GM19397 (cell line): Measurements from ENCODE around the gene IL23A.

ENCODE experiments used
- ATAC-seq: cut with Tn5 transposase; IDR thresholded peaks from one replicate; pipeline ENCODE4 v1.9.1; 2021; ENCODE audit warnings: mild to moderate bottlenecking, moderate library complexity; ENCODE audit not compliant: unreplicated experiment

The IL23A gene

DNA sequence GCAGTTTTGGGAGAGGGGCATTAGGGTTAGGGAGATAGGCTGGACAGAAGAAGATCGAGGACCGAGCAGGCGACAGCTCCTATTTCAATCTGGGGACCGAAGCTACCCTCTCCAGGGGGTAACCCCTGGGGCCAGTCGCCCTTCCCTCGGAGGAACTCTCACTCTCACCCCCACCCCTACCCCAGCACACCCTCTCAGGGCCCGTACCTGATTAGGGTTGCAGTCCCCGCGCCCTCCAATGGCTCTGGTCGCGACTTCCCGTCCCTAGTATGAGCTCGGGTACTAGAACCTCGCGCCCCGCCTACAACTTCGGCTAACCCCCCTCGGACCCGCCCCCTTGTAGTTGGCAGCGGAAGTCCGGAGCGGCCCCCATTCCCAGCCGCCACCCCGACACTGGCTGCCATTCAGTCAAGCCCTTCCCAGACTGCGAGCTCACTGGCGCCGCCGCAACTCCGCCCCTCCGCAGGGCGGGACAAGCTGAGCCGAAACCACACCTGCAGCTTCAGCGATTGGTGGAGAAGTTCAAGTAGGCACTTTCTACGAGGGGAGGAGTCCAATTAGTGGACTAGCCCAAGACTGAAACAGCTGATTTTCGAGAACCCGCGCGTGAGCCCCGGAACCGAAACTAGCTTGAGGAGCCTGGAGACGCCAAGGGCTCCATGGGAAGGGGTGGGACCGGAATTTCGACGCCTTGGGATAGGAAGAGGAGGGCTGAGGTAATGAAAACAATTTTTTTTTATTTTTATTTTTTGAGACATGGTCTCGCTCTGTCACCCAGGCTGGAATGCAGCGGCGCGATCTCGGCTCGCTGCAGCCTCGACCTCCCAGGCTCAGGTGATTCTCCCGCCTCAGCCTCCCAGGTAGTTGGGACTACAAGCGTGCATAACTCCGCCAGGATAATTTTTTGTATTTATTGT lies 21.4 kb downstream of the IL23A start, which contains the start of gene STAT2:
TSS of gene STAT2 (minus strand) at position 257 of the 917 bp plus-strand sequence. CDS start 3,536 bp downstream, outside the sequence.
- ATAC-seq, result peak; percentile 96

DNA sequence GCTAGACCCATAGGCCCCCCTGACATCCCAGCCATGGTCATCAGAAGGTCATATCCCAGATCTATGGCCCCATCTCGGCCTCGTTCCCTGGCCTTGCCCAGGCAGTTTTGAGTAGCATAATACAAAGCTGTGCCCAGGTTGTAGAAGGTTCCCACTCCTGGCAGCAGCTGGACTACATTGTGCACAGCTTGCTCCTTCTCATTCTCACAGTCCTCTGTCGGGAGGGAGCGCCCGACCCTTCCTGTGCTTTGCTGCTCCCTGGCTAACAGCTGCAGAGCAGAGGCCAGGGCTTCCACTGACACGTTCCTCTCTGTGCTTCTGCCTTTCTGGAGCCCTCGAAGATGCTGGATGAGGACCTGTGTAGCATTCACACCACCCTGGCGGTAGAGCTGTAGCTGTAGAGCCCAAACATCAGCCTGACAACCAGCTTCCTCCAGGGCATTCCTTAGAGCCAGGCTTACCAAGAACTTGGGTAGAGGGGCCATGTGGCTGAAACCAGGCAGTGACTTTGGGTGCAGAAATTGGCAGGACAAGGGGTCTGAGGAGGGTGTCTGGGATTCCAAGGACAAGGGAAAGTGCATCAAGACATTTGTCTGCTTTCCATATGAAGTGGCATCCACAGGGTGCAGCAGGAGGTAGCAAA lies 22.9 kb downstream of the IL23A start:
- ATAC-seq, result no peak

DNA sequence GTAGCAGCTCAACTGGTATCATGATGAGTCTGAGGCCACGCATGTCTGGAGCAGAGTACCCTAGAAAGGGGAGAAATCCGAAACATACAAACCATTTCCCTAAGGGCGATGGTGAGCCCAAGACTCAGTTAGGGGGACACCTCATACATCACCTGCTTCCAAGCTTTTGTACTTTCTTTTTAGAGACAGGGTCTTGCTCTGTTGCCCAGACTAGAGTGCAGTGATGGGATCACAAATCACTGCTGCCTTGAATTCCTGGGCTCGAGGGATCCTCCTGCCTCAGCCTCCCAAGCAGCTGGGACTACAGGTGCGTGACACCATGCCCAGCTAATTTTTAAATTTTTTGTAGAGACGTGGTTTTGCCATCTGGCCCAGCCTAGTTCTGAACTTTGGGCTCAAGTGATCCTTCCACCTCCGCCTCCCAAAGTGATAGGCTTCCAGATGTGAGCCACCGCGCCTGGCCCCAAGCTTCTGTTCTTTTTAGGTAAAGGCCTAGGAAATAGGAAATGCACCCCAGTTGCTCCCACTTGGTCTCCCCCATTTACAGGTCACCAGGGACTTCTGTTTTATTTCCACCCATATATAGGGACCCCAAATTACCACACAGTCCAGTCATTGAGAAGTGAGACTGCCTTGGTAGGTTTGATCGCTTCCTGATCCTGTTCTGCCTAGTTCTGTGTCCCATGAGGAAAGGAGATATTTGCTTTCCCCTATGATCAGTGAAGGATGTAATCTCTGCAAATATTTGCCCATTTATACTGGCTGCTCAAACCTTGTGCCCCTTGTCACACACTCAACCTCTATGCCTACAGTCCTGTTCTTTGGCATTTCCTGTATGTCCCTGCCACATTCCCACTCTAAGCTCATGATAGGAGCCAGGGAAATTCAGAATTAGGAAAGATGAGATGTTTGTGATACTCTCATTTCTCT lies 23.7 kb downstream of the IL23A start, which contains the start of gene APOF:
TSS of gene APOF (minus strand) at position 728 of the 930 bp plus-strand sequence. CDS start at position 616, 112 bp downstream.
- ATAC-seq, result no peak

DNA sequence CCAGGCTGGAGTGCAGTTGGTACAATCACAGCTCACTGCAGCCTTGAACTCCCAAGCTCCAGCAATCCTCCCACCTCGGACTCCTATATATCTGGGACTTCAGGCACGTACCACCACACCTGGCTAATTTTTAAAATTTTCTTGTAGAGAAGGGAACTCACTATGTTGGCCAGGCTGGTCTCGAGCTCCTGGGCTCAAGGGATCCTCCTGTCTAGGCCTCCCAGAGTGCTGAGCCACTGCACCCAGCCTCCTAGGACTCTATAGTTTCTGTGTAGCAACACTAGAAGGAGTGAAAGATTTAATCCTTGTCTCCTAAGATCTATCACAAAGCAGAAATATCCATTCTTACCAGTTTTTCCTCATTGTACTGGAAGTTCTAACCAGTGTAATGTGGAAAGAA lies 28.3 kb downstream of the IL23A start:
- no peak for ATAC-seq

DNA sequence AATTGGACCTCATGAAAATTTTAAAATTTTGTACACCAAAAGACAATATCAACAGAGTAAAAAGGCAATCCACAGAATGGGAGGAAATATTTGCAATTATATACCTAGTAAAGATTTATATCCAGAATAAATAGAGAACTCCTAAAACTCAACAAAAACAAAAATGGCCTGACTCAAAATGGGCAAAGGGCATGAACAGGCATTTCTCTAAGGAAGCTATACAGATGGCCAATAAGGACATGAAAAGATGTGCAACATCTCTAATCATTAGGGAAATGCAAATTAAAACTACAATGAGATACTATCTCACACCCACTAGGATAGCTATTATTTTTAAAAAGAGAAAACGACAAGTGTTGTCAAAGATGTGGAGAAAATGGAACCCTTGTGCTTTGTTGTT lies 34.8 kb downstream of the IL23A start:
- no peak for ATAC-seq

DNA sequence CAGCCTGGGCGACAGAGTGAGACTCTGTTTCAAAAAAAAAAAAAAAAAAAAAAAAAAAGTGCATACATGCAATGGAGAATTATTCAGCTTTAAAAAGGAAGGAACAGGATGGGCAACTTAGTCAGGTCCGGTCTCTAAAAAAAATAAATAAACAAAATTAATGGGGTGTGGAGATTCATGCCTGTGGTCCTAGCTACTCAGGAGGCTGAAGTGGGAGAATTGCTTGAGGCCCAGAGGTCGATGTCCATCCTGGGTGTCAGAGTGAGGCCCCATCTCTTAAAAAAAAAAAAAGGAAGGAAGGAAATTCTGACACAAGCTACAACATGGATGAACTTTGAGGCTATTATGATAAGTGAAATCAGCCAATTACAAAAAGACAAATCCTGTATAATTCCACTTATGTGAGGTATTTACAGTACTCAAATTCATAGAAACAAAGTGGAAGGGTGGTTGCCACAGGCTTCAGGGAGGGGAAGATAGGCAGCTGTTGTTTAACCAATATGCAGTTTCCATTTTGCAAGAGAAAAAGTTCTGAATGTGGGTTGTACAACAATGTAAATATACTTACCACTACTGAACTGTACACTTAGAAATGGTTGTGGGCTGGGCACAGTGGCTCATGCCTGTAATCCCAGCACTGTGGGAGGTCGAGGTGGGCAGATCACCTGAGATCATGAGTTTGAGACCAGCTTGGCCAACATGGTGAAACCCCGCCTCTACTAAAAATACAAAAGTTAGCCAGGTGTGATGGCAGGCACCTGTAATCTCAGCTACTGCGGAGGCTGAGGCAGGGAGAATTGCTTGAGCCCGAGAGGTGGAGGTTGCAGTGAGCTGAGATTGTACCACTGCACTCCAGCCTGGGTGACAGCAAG lies 36.3 kb downstream of the IL23A start:
- peak; percentile 46 for ATAC-seq

DNA sequence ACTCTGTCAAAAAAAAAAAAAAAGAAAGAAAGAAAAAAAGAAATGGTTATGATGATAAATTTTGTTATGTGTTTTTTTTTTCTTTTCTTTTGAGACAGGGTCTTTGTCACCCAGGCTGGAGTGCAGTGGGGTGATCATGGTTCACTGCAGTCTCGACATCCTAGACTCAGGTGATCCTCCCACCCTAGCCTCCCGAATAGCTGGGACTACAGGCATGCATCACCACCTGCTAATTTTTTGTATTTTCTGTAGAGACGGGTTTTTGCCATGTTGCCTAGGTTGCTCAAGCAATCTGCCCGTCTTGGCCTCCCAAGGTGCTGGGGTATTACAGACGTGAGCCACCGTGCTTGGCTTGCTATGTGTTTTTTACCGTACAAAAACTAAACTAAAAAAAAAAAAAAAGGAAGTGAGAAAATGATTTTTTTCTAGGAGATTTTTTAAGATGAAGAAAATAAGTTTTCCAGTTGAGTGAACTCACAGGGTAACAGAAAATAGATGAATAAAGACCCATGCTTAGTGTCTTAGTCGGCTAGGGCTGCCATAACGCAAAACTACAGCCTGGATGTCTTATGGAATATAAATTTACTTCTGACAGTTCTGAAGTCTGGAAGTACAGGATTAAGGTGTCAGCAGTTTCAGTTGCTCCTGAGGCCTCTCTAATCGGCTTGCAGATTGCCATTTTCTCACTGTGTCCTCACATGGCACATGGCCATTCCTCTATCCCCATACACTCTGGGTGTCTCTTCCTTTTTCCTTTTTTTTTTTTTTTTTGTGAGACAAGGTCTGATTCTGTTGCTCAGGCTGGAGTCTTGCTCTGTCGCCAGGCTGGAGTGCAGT lies 37.1 kb downstream of the IL23A start:
- ATAC-seq, result peak; percentile 59

DNA sequence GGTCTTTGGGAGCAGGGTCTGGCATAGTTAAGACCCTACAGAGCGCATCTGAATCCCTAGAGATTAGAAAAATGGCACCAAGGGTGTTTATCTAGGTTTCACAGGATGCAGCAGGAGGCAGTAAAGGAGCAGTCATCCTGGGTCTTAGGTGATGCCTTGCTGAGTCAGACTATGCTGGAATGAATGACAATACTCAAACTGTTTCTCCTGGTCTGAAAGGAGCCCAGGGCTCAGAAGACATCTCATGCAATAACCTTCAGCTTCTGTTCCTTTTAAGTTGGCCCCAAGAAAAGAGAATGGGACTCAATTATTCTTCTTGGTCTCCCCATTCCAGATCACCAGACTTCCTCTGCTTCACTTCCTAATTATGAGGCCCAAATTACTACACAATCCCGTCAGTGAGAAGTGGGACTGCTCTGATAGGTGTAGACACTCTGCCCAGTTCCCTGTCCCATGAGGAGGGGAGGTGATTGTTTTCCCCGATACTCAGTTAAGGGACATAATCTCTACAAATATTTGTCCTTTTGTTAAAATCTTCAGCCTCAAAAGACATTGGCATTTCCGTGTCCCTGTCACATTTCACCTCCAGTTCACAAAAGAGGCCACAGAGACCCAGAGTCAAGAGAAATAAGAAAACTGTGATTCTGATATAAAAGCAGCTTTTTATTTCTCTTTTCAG lies 38.8 kb downstream of the IL23A start:
- no peak for ATAC-seq

DNA sequence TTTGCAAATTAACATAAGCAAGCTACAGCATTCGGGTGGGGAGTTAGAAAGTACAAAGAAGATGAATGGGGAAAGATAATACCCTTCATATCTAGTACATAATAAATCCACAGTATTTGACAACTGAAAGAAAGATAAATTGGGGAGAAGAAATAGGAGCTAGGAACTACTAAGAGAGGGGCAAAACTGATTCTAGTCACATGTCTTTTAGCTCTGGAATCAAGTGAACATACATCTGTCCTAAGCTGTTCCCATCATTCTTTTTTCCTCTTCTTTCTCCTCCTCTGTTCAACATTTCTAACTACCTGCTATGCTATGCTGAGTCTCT lies 39.3 kb downstream of the IL23A start:
- no peak for ATAC-seq

DNA sequence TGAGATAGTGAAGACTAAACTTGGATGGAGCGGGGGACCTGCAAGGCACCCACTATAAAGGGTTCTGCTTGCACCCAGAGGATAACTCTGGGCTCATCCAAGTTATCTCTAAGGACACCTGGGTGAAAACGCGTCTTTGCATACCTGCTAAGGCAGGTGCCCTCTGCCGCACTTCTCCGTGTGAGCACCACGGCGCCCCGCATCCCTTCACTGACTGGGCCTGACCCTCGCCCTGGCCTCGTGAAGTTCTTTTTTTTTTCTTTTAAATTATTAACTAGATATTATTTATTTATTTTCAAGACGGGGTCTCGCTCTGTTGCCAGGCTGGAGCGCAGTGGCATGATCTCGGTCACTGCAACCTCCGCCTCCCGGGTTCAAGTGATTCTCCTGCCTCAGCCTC lies 43.9 kb downstream of the IL23A start:
- ATAC-seq, result no peak

DNA sequence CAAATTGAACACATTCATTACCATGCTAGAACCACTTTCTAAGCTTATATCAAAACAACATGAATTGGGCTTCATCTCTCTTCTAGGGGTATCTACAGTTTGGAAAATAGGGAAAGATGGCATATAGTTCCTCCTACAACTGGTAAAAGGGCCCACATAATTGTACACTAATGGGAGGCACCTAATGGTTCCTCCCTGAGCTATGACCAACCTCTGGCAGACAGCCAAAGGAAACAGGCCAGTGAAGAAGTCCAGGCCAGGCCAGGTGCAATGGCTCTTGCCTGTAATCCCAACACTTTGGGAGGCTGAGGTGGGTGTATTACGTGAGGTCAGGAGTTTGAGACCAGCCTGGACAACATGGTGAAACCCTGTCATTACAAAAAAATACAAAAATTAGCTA lies 47.2 kb downstream of the IL23A start:
- no peak for ATAC-seq

DNA sequence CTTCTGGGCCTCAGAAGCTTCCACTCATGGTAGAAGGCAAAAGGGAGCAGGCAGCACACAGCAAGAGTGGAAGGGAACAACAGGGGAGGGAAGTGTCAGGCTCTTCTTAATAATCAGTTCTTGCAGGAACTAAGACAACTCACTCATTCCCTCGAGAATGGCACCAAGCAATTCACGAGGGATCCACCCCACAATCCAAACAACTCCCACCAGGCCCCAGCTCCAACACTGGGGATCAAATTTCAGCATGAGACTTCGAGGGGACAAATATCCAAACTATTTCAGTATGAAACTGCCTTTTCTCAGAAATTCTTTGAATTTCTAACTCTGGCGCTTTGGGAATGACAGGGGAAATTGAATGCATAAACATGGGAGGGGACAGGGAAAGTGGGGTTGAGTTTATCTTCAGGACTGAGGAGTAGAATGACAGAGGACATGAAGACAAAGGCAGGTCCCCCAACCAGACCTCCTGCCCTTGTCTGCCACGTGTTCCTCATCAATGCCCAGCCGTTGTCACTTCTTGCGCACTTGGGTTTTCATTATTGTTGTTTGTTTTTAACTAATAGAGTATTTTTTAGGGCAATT lies 48.6 kb downstream of the IL23A start:
- no peak for ATAC-seq

DNA sequence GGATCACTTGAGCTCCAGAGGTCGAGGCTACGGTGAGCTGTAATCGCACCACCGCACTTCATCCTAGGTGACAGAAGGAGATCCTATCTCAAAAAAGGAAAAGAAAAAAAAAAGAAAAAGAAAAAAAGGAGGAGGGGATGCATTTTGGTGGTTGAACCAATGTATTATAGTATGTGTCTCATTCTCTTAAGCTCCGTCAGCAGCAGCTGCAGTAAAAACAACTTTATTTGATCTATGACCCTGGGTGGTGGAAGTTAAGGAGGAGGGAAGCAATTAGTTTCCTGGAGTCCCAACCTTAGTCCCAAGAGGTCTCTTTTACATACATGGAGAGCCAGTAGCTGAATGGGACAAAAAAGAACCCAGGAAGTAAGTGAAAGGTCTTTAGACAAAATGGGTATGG lies 50.7 kb downstream of the IL23A start:
- no peak for ATAC-seq
